GM12865 (cell line): Measurements from ENCODE around the gene TBX5.

Experiments used
- DNase-seq: peaks from one replicate; pipeline ENCODE4 v3.0.0; 2010; ENCODE audit warnings: low read depth
- H3K4me3 ChIP-seq: 2 replicates; pipeline ENCODE4 v1.5.1; 2011; ENCODE audit warnings: mild to moderate bottlenecking, low read depth, low read length, control low read depth
- TF ChIP-seq, protein P1 (sequence below): IDR thresholded peaks from 2 replicates; pipeline ENCODE4 v1.5.1; 2011; ENCODE audit warnings: low read length, control low read depth, low read depth, inconsistent platforms; ENCODE audit not compliant: insufficient read depth; ENCODE audit errors: missing control alignments

The TBX5 gene

DNA sequence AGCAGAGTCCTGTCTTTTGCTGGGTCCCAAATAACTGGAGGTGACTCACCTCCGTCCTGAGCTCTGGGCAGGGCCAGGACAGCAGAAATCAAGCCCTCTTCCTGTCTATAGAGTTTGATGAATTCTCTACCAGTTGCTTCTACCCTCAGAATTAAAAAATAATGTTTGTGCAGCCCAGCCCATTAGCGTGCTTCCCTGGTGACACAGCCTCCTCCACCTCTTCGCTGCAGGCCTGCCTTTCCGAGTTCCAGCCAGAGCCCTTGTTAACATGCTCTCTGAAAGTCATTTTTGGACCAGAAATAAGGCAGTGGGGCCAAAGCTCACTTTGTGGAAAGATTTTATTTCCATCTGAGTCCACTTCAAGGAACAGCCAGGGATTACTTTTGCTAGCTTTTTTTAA, 94.0 kb downstream of the TBX5 start:
- DNase-seq: no peak
- H3K4me3 ChIP-seq: no peak overlapping the region
- TF ChIP-seq, protein P1, sequence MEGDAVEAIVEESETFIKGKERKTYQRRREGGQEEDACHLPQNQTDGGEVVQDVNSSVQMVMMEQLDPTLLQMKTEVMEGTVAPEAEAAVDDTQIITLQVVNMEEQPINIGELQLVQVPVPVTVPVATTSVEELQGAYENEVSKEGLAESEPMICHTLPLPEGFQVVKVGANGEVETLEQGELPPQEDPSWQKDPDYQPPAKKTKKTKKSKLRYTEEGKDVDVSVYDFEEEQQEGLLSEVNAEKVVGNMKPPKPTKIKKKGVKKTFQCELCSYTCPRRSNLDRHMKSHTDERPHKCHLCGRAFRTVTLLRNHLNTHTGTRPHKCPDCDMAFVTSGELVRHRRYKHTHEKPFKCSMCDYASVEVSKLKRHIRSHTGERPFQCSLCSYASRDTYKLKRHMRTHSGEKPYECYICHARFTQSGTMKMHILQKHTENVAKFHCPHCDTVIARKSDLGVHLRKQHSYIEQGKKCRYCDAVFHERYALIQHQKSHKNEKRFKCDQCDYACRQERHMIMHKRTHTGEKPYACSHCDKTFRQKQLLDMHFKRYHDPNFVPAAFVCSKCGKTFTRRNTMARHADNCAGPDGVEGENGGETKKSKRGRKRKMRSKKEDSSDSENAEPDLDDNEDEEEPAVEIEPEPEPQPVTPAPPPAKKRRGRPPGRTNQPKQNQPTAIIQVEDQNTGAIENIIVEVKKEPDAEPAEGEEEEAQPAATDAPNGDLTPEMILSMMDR: no peak

DNA sequence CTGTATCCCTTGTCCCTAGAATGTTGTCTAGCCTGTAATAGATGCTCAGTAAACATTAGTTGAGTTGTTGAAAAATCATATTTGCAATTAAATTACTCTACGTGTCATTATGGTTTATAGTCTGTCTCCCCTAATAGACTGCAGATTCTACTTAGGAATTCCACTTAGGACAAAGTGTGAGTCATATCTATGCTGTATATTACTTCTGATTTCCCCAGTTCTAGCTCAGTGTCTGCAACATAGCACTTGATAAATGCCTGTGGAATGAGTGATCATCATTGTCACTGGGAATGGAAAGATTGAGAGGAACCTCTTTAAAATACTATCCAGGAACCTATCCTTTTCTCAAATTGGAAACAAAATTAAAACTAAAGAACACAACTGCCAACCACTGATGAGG, 99.3 kb downstream of the TBX5 start:
- no peak overlapping the region for H3K4me3 ChIP-seq
- TF ChIP-seq, protein P1: no peak
- DNase-seq: no peak

DNA sequence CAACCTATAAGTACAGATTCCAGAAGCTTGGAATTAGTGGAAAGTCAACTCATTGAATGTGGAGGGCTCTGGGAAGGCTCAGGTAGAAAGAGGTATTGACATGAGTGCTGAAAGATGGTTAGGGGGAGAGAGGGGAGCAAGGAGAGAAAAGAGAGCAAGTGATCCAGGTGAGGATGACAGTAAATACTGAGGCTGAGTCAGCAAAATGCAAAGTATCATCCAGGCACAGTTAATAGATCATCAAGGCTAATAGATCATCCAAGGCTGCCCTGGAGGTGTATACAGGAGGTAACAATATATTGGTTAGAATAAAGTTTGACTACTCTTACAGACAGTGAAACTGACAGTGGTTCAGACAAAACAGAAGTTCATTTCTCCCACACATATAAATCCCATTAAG, 100.5 kb downstream of the TBX5 start:
- DNase-seq: no peak

More for the DNA sequence above, 100.5 kb downstream of the TBX5 start:
- TF ChIP-seq, protein P1: no peak
- no peak overlapping the region for H3K4me3 ChIP-seq
